GM18858 (cell line): ENCODE data around the gene PAIP1.
"Not testable (repeated sequence)": the region's sequence is repeated elsewhere in the genome, so short reads cannot be mapped to it uniquely, and the experiment has no call there.

Experiments
- ATAC-seq: cut with Tn5 transposase; IDR thresholded peaks from one replicate; pipeline ENCODE4 v1.9.1; 2021; ENCODE audit not compliant: unreplicated experiment

Gene PAIP1

GRCh38 chr5:43520615-43521014 is 36.3 kb downstream of the PAIP1 start:
- no peak for ATAC-seq

- no peak for ATAC-seq
These were observed 41.2 kb downstream of the PAIP1 start for GRCh38 chr5:43515678-43516048.

- ATAC-seq: peak; percentile 94
These were observed 41.8 kb downstream of the PAIP1 start, which contains the start of gene C5orf34 for GRCh38 chr5:43514816-43515677. Gene C5orf34 (minus strand): TSS chr5:43515148. CDS start chr5:43509339, 5,809 bp downstream.

DNA sequence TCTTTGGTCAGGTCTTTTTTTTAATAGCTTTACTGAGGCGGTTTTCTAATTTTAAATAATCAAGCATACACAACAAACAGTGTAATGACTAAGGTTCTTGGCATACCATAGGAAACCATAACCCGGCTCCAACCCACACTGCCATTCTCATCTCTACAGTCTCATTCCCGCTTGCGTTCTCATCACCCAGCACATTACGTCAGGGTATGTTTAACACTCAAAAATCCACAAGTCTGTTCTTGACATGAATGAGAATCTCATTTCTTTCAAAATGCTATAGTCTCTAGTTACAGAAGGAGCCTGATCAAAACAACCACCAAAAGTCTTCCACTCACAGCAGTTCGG is 42.4 kb downstream of the PAIP1 start:
- ATAC-seq: peak; percentile 23

DNA sequence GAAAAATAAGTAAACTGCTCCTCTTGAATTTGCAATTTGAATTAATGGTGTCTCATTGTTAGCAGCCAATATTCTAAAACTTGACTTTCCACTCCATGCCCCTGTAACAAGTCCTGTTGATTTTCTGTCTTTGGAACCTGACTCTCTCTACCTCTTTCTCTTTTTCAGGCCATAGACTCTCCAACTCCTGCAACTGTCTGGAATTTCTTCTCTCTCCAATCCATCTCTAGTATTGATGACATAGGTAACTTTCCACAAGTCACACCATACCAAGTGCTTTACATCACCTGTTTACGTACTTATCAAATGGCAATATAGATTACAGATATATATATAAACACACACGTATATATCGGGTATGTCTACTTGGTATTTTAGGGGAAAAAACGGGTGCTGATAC is 42.9 kb downstream of the PAIP1 start:
- no peak for ATAC-seq

DNA sequence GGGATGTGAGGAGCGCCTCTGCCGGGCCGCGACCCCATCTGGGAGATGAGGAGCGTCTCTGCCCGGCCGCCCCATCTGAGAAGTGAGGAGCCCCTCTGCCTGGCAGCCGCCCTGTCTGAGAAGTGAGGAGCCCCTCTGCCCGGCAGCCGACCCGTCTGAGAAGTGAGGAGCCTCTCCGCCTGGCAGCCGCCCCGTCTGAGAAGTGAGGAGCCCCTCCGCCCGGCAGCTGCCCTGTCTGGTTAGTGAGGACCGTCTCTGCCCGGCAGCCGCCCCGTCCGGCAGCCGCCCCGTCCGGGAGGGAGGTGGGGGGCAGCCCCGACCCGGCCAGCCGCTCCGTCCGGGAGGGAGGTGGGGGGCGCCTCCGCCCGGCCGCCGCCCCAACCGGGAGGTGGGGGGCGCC is 45.8 kb downstream of the PAIP1 start:
- ATAC-seq: not testable (repeated sequence)

- ATAC-seq: no peak
These were observed 58.3 kb downstream of the PAIP1 start for GRCh38 chr5:43498581-43498980.

GRCh38 chr5:43497311-43498104 is 59.4 kb downstream of the PAIP1 start:
- no peak for ATAC-seq

DNA sequence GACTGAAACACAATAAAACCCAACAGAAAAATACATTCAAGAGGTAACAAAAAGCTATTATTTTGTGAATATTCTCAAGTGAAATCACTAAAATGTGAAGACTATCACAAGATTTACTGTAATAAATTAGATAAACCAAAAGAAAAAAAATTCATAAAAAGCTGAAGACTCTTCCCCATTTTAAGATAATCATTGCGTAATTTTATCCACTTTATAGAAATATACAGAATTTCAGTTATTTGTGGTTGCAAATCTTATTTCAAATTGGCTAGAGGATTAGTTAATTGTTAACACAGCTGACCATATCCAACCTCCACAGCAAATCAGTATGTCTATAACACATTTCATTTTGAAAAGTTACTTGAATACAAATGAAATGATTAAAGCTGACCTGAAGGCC is 65.6 kb downstream of the PAIP1 start:
- no peak for ATAC-seq

GRCh38 chr5:43486353-43486752 is 70.5 kb downstream of the PAIP1 start:
- no peak for ATAC-seq

GRCh38 chr5:43485406-43485805 is 71.5 kb downstream of the PAIP1 start:
- ATAC-seq: no peak

DNA sequence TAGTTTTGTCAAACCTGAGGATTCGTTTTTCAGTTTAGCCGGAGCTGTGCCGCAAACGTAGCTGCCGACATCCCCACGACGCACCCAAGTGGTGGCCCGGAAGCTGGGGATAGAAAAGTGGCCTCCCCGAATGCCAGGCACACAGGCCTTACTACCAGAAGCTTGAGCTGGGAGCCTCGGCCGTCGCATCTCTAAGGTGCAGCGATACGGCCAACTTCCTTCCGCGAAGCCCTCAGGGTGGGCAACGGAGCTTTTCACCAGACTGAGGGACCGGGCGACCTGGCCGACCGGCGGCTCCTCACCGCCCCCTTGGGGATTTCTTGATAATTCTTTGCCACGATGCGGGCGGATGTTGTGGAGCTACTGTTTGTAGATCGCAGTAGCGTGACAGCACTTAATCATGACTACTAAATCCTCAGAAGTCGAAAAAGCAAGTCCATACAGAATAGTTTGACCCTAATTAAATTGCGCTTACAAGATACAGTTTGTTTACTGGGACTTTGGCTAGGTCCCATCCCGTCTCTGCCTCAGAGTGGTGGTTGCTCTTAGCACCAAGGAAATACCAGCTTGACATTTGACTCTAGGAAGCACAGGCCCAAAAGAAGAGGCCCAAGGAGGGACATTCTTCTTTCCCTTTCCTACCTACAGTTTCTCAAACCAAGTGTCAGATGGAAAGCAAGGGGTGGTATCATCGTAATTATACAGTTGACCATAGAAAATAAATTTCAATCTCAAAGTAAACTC is 72.6 kb downstream of the PAIP1 start:
- ATAC-seq: peak; percentile 60

DNA sequence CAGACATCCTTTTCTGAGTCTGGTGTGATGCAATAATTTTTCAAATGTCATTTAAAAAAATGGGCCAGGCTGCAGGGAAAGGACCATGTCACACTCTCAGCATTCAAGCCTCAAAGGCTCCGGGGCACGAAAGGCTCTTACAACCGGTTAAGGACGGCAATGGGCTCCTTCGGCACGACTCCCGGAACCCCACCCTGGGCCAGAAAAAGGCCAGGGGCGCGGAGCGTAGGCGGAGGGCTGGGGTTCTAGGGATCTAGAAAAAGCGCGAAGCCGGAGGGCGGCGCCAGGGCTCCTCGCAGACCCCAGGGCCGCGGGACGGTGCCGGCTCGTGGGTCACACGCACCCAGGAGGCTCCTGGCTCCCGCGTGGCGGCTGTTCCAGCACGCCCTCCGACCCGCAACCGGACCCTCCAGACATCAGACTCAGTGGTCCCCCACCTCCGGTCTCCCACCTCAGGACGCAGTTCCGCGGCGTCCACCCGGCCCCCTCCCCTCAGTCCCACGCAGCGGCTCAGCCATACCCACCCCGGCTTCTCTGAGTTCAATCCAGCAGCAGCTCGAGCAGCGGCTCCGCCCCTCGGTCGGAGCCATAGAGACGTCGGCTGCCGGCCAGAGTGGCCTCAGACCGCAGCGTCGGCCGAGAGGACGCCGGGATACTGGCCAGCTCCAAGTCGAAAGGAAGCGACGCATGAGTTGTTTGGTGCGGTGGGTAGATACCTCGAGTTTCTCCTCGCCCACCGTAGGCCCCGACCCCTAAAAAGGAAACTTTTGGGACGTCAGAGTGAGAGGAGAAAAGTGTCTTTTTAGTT is 73.4 kb downstream of the PAIP1 start, which contains the start of gene TMEM267:
Gene TMEM267, minus strand, starts transcription at position 568 of the 808 bp plus-strand sequence. CDS start 29,896 bp downstream, outside the sequence.
- peak; percentile 66 for ATAC-seq

GRCh38 chr5:43482490-43483297 is 74.2 kb downstream of the PAIP1 start:
- no peak for ATAC-seq
